GM10266 (cell line): Measurements from ENCODE around the gene SCAF1.

Experiments used
- DNase-seq: peaks from one replicate; pipeline ENCODE4 v3.0.0; 2012; ENCODE audit errors: extremely low spot score
- CTCF ChIP-seq: IDR thresholded peaks from 2 replicates; pipeline ENCODE4 v1.5.1; 2012; ENCODE audit warnings: mild to moderate bottlenecking, low read depth; ENCODE audit not compliant: control insufficient read depth, insufficient read depth; ENCODE audit errors: missing control alignments

SCAF1 gene

DNA sequence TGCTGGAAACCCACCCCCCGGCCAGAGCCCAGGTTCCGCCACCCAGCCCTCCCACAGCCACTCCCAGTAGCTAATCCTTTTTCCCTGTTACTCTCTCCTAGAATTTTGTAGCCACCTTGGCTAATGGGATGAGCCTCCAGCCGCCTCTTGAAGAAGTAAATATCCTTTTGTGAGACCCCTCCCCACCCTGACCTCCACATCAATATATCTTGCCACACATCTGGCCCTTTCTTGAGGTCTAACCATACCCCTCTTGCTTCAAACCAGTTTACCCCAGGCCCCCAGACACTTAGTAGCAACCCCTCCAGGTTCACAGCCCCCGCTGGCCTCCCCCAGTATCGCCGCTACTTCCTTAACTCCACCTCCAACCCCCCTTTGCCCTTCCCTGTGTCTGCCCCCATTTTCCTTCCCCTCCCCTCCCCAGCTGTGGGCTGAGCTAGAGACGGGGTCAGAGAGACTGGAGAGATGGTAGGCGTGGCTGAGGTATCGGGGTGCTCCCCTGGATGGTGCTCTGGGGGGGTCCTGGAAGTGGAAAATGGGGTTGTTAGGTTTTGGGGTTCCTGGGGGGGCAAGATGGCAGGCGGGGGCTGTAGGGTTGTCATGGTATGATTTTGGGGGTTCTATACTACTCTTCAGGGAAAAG lies 37.9 kb downstream of the SCAF1 start:
- TF ChIP-seq CTCF, result no peak
- no peak for DNase-seq

GRCh38 chr19:49680421-49681351 lies 38.7 kb downstream of the SCAF1 start:
- peak; percentile 96 for DNase-seq
- TF ChIP-seq CTCF, result peak; percentile 100

GRCh38 chr19:49681830-49682229 lies 39.8 kb downstream of the SCAF1 start:
- no peak for TF ChIP-seq CTCF
- DNase-seq, result no peak

GRCh38 chr19:49682274-49682673 lies 40.3 kb downstream of the SCAF1 start:
- no peak for DNase-seq
- no peak for TF ChIP-seq CTCF

- no peak for TF ChIP-seq CTCF
- no peak for DNase-seq
Measured at GRCh38 chr19:49683814-49684250, 41.8 kb downstream of the SCAF1 start.

DNA sequence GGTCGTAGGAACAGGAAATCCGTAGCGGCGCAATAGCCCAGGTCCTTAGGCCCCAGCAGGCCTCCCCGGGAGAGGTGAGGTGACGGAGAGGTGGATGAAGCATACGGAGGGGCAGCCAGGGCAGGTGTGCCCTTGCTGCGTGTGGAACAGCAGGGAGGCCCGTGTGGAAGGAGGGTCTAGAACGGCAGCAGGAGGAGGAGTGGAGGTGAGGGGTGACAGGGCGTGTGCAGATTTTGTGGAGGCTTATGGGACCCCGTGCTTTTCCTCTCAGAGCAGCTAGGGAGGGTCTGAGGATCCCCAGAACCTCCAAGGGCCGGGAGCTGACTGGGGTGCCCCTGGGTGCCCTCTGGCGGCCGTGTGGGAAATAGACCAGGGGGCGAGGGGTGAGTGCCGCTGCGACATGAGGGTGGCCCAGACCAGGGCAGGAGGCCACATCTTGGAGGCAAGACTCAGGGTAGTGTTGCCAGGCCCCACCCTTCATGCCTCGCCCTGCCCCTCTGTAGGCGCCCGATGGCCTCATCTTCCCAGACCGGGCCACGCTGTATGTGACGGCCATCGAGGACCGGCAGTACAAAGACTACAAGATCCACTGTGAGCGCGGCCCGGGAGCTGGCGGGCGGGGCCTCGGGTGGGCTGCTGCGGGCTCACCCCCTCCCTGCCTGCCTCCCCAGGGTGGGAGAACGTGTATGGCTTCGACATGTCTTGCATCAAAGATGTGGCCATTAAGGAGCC lies 42.4 kb downstream of the SCAF1 start:
- peak; percentile 51 for TF ChIP-seq CTCF
- peak; percentile 70 for DNase-seq
